A549 treated with dexamethasone at 1 μM for 4 hours (cell line): ENCODE data around the gene PRICKLE4. TPM values are rescaled to one million over a fixed set of nuclear protein-coding genes. Genes with fewer than 3 reads are reported as not detected.

Experiments
- total RNA-seq: library from RNA; stranded (reverse); fragments of 200-300 nt; extraction: Qiagen RNA extraction; gene quantifications from 5 replicates; pipeline ENCODE4 v1.2.3, GENCODE V29; 2022

PRICKLE4 gene, protein sequence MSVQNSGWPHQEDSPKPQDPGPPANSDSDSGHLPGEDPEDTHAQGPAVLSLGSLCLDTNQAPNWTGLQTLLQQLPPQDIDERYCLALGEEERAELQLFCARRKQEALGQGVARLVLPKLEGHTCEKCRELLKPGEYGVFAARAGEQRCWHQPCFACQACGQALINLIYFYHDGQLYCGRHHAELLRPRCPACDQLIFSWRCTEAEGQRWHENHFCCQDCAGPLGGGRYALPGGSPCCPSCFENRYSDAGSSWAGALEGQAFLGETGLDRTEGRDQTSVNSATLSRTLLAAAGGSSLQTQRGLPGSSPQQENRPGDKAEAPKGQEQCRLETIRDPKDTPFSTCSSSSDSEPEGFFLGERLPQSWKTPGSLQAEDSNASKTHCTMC
- total RNA-seq, result 0.33 to 1.1 TPM (median 0.78 TPM) in 5 replicates

DNA sequence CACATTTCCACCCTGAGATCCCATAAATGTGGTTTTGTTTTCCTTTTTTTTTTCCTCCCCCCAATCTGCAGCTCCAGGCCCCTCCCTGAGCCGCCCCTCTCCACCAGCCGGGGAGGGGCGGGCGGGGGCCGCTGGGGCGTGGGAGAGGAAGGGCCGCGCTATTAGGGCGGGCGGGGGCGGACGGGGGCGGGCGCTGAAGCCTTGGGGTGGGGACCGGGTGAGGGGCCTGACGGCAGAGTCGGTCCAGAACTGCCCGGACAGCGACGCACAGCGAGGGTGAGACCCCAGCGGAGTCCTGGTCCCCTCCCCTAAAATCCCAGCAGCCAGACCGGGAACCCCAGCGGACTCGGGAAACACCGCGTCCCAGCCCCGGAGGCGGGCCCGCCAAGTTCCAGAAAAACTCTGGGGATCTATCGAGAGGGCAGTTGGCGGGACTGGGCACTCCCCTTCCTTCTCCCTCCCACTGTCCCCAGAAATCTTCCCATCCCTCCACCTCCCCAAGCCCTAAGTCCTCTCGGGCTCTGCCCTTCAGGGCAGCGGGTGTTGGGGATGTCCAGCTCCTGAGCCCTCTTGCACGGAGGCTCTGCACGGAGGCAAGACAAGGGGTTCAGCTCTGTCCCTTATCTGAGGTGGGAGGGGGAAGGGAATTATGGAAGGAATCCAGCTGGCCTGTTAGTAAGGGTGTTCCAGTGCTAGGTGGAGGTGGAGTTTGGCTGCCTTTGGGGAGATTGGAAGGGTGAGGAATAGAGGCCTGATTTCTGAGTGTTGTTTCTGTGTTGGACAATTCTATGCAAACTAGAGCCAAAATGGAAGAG, at the start of gene PRICKLE4:
Gene PRICKLE4, plus strand, starts transcription at position 232 of the 815 bp plus-strand sequence. CDS start 2,692 bp downstream, outside the sequence.

GRCh38 chr6:41735427-41736185, 45.0 kb upstream of the PRICKLE4 start, which contains the start of gene TFEB:
Gene TFEB, minus strand, starts transcription at chr6:41735608. Its CDS starts 44,395 bp downstream, at chr6:41691213.

DNA sequence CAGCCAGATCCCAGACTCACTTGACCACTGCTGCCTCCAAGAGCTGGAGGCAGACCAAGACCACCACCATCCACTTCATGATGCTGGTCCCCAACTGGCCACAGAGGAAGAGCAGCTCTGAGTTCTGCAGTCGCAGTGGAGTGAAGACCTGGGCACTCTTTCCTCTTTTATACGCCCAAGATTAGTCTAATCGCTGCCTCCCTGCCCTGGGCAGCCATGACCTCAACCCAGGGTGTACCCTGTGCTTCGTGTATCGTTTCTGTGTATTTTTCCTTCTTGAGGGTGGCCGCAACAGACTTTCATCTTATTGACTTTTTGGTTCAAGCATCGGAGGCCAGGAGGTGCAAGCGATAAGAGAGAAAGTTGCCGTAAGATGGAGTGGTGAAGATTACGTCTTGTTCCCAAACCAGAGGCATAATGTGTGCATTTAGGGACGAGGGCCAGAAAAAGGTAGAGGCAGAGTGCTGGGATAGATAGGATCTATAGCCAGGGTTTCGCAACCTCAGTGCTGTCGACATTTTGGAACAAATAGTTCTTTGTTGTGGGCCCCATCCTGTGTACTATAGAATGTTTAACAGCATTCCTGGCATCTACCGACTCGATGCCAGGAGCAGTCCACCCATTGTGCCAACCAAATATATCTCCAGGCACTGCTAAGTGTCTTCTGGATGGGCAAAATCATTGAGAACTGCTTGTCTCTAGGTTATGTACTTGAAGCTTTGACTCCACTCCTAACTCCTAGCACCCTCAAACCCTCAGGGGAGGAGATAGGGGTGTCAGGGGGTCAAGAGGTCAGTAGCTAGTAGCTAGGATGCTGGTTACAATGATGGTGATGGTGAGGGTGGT, 33.1 kb upstream of the PRICKLE4 start, which contains the start of gene PGC:
Gene PGC, minus strand, starts transcription at position 142 of the 846 bp plus-strand sequence. Its CDS starts 63 bp downstream, at position 79.

GRCh38 chr6:41779788-41780550, 613 bp upstream of the PRICKLE4 start, which contains the start of gene FRS3:
Gene FRS3, minus strand, starts transcription at chr6:41779900. Its CDS starts 2,913 bp downstream, at chr6:41776987.

DNA sequence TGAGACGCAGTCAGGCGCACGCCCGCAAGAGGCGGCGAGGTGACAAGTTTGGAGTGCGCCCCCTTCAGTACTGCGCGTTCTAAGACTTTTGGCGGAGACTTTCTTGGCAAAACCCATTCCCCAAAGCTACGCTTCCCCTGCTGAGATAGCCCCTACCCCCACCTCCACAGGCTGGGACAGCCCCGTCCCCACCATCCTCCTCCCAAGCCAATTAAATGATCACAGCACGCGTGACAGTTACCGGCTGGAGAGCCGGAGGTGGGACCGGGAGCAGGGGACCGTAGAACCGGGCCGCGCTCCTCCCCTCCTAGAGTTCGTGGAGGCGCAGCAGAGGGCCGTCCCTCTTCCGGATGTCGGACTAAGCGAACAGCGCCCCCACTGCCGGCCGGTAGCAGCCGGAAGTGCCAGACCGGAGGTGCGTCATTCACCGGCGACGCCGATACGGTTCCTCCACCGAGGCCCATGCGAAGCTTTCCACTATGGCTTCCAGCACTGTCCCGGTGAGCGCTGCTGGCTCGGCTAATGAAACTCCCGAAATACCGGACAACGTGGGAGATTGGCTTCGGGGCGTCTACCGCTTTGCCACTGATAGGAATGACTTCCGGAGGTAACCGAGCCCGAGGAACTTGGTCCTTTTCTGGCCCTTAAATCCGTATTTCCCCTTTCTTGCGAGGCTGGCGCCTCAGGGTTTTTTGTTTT, 6.8 kb downstream of the PRICKLE4 start, which contains the start of gene TOMM6:
Gene TOMM6, plus strand, starts transcription at position 476 of the 699 bp plus-strand sequence. Its CDS starts 4 bp downstream, at position 480.

Other genes starting within 250 kb of the PRICKLE4 start
- gene FOXP4, start 234.4 kb upstream of the PRICKLE4 start, total RNA-seq, result 15.2 to 29.4 TPM (median 28.6 TPM) in 5 replicates
- gene MDFI, start 142.3 kb upstream of the PRICKLE4 start, total RNA-seq, result 0.47 to 0.87 TPM (median 0.61 TPM) in 5 replicates
- gene TFEB, start 45.2 kb upstream of the PRICKLE4 start, total RNA-seq, result 7.5 to 11.9 TPM (median 10.8 TPM) in 5 replicates
- gene PGC, start 33.4 kb upstream of the PRICKLE4 start, total RNA-seq, result 0.09 to 0.14 TPM (median 0.10 TPM) in 3 of 5 replicates, not detected in the others
- 1.6 to 3.0 TPM (median 2.6 TPM) in 5 replicates for gene FRS3, start 882 bp upstream of the PRICKLE4 start, total RNA-seq
- 275 to 321 TPM (median 298 TPM) in 5 replicates for gene TOMM6, start 6.9 kb downstream of the PRICKLE4 start, total RNA-seq
- 0.61 to 1.2 TPM (median 1.2 TPM) in 5 replicates for gene USP49, start 114.6 kb downstream of the PRICKLE4 start, total RNA-seq
- 14.1 to 15.6 TPM (median 15.1 TPM) in 5 replicates for gene MED20, start 140.4 kb downstream of the PRICKLE4 start, total RNA-seq
- 35.0 to 40.7 TPM (median 36.6 TPM) in 5 replicates for gene BYSL, start 140.7 kb downstream of the PRICKLE4 start, total RNA-seq
- 108 to 154 TPM (median 139 TPM) in 5 replicates for gene CCND3, start 161.0 kb downstream of the PRICKLE4 start, total RNA-seq